ENCODE measurements around the gene NDUFB11.
A peak's percentile ranks its signal among the peaks of the same experiment; 100 is the strongest.
"Not testable (repeated sequence)": the region's sequence is repeated elsewhere in the genome, so short reads cannot be mapped to it uniquely, and the experiment has no call there.

Gene NDUFB11

DNA sequence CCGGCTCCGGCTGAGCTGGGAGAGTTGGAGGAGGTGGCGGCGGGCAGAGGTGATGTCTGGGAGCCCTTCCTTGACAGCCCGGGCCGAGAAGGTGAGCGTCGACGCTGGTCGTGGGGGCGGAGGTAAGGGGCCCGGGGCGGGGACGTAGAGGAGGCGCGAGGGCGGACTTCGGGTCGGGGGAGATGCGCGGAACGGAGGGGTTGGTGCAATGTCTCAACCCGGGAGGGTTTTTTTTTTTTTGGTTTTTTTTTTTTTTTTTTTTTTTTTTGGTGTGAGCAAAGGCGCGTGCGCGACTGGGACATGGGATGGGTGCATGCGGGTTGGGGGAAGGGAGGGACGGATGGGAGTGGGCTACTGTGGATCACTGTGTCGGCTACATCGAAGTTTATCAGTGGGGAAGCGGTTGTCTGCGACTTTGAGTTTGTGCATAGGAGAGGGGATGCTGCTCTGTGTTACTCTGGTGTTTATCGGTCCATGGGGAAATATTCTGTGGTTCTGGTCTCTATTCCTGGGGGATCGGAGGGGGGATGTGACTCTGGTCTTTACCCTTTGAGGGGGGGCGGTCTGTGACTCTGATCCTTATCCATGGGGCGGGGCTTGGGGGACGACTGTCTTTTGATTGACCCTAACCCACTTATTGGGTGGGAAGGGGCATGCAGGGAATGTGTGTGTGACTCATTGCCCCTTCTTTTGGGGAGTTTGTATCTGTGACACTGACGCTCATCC is 1.1 kb upstream of the NDUFB11 start:
- no peak for DNase-seq

- no peak for DNase-seq
These were observed 442 bp downstream of the NDUFB11 start for GRCh38 chrX:47143894-47144625.

- no peak for DNase-seq
These were observed 6.3 kb downstream of the NDUFB11 start for GRCh38 chrX:47138171-47138570.

DNA sequence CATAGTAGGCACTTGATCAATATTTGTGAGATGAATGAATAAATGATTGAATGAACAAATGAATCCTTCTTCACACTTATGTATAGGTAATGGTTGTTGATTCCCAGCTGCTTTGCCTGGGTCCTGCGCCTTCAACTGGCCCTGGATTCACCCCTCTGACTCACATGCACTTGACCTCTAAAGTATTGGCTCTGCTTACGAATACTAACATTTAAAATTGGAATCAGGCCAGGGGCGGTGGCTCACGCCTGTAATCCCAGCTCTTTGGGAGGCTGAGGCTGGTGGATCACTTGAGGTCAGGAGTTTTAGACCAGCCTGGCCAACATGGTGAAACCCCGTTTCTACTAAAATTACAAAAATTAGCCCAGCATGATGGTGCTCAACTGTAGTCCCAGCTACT is 8.9 kb downstream of the NDUFB11 start:
- not testable (repeated sequence) for DNase-seq

DNA sequence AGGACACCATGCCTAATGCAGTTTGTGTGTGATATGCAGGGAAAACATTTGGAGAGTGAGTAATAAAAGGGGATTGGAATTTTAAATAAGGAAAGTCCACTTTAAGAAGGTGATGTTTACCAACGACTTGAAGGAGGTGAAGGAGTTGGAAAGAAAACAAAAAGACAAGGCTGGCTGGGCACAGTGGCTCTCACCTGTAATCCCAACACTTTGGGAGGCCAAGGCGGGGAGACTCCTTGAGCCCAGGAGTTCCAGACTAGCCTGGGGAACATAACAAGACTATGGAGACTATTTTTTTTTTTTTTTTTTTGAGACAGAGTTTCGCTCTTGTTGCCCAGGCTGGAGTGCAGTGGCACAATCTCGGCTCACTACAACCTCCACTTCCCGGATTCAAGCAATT is 11.0 kb downstream of the NDUFB11 start:
- DNase-seq: no peak

- no peak for DNase-seq
These were observed 14.6 kb downstream of the NDUFB11 start for GRCh38 chrX:47129899-47130358.

GRCh38 chrX:47129157-47129898 is 15.2 kb downstream of the NDUFB11 start:
- DNase-seq: peak; percentile 92

DNA sequence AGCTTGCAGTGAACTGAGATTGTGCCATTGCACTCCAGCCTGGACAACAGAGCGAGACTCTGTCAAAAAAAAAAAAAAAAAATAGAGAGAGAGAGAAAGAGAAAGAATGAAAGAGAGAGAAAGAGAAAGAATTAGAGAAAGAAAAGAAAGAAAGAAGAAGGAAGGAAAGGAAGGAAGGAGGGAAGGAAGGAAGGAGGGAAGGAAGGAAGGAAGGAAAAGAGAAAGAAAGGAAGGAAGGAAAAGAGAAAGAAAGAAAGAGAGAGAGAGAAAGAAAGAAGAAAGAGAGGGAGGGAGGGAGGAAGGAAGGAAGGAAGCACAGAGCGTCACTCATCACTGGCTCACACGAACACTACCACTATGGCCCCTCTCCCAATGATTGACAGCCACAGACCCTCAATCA is 20.0 kb downstream of the NDUFB11 start:
- DNase-seq: not testable (repeated sequence)

DNA sequence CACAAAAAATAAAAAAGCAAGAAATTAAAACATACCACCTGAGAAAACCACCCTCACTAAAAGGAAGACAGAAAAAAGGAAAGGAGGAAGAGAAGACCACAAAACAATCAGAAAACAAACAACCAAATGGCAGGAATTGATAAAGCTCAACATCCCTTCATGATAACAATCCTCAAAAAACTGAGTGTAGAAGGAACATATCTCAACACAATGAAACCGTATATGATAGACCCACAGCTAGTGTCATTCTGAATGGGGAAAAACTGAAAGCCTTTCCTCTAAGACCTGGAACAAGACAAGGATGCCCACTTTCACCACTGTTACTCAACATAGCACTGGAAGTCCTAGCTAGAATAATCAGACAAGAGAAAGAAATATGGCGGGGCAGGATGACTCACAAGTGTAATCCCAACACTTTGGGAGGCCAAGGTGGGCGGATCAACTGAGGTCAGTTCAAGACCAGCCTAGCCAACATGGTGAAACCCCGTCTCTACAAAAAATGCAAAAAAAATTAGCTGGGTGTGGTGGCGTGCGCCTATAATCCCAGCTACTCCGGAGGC is 27.9 kb downstream of the NDUFB11 start:
- not testable (repeated sequence) for DNase-seq

DNA sequence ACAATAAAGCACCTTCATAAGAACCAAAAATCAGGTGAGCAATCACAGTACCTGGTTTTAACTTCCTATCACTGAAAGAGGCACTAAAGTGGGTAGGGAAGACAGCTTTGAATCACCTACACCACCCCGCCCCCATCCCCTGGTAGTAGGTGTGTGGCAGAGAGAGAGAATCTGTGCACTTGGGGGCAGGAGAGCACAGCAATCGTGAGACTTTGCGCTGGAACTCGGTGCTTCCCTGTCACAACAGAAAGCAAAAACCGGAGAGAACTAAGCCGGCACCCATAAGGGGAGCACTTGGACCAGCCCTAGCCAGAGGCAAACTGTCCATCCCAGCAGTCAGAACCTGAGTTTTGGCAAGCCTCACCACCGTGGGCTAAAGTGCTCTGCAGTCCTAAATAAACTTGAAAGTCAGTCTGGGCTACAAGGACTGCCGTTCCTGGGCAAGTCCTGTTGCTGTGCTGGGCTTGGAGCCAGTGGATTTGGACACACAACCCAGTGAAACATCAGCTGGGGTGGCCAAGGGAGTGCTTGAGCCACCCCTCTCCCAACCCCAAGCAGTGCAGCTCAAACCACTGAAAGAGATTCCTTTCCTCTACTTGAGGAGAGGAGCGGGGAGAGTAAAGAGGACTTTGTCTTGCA is 32.1 kb downstream of the NDUFB11 start:
- no peak for DNase-seq

- not testable (repeated sequence) for DNase-seq
These were observed 33.4 kb downstream of the NDUFB11 start for GRCh38 chrX:47110936-47111615.

DNA sequence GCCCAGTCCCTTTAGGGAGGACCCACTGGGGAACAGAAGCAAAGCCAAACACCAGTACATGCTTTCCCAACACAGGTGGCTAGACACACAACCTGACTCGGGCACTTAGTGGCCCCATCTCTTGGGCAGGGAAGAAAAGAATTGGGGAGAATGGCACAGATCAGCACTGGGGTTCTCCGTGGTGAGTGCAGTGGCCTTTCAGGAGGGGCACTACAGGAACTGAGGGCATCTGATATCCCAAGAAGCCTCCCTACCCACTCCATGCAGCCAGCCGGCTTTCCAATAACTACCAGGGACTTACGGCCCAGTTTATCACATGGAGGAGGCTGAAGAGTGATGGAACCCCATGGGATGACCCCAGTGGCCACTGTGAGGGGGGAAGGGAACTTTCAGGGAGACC is 43.3 kb downstream of the NDUFB11 start:
- DNase-seq: no peak

- no peak for DNase-seq
These were observed 46.0 kb downstream of the NDUFB11 start for GRCh38 chrX:47098338-47099094.

GRCh38 chrX:47097018-47097417 is 47.5 kb downstream of the NDUFB11 start:
- no peak for DNase-seq

DNA sequence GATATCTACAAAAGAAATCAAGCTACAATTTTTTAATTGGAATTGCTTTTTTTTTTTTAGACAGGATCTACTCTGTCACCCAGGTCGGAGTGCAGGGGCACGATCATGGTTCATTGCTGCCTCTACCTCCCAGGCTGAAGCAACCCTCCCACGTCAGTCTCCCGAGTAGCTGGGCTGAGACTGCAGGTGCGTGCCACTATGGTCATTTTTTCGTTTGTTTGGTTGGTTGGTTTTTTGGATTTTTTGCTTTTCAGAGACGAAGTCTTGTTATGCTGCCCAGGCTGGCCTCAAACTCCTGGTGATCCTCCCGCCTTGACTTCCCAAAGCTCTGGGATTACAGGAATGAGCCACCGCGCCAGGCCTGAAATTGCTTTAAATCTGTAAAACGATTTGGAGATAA is 50.6 kb downstream of the NDUFB11 start:
- DNase-seq: no peak

GRCh38 chrX:47093248-47093647 is 51.3 kb downstream of the NDUFB11 start:
- no peak for DNase-seq

Data from CD4-positive, alpha-beta T cell treated with Interferon gamma for 1 hour (primary cell).